Activated CD4-positive, alpha-beta memory T cell treated with anti-CD3 and anti-CD28 coated beads, Interleukin-2, amount 10 ng/mL, durations not matched to agents 7 days and 5 days (primary cell): ENCODE measurements around the gene CDC14B. TPM values are rescaled to one million over a fixed set of nuclear protein-coding genes. Genes with fewer than 3 reads are reported as not detected.

Experiments used
- CTCF ChIA-PET: fragments of 350-600 bp; sonication (Branson Sonifier 250); formaldehyde crosslinking; loops from one replicate; lab custom pipeline; 2021; ENCODE audit warnings: antibody characterized with exemption, inconsistent platforms; lab: Charles Lee
- POLR2A ChIA-PET: fragments of 350-600 bp; sonication (Branson Sonifier 250); formaldehyde crosslinking; loops from one replicate; lab custom pipeline; 2021; ENCODE audit warnings: antibody characterized with exemption; lab: Charles Lee
- DNase-seq: peaks from one replicate; pipeline ENCODE4 v3.0.0-alpha.2; 2020
- H3K27ac Mint-ChIP-seq: one replicate; pipeline ENCODE4 v1.8.0; 2021; ENCODE audit warnings: mild to moderate bottlenecking, mixed read lengths
- H3K27me3 Mint-ChIP-seq: one replicate; pipeline ENCODE4 v1.8.0; 2021; ENCODE audit warnings: mixed read lengths
- H3K36me3 Mint-ChIP-seq: one replicate; pipeline ENCODE4 v1.8.0; 2021; ENCODE audit warnings: low read depth, mixed read lengths
- H3K4me1 Mint-ChIP-seq: one replicate; pipeline ENCODE4 v1.8.0; 2021; ENCODE audit warnings: mixed read lengths
- H3K4me3 Mint-ChIP-seq: one replicate; pipeline ENCODE4 v1.8.0; 2021; ENCODE audit warnings: mild to moderate bottlenecking, mixed read lengths
- H3K9me3 Mint-ChIP-seq: one replicate; pipeline ENCODE4 v1.8.0; 2021; ENCODE audit warnings: mixed read lengths
- total RNA-seq, 2 experiments: library from RNA; stranded (reverse); gene quantifications; one replicate each; pipeline ENCODE4 v1.2.3, GENCODE V29; 2021

CDC14B gene
- total RNA-seq, 2 experiments from 2014 or later, result 3.0 to 3.1 TPM

- no peak for DNase-seq
- no peak overlapping the region for H3K27ac Mint-ChIP-seq
- no peaks in the 10 kb centered on the region for H3K9me3 Mint-ChIP-seq
- H3K27me3 Mint-ChIP-seq, result no peaks in the 10 kb centered on the region
- no peak overlapping the region for H3K4me3 Mint-ChIP-seq
- ChIA-PET CTCF (no interaction called here), POLR2A (no interaction called here)
- H3K36me3 Mint-ChIP-seq, result no peaks in the 10 kb centered on the region
- H3K4me1 Mint-ChIP-seq, result no peaks in the 10 kb centered on the region
These were observed 120.4 kb downstream of the CDC14B start for GRCh38 chr9:96499257-96499656.

DNA sequence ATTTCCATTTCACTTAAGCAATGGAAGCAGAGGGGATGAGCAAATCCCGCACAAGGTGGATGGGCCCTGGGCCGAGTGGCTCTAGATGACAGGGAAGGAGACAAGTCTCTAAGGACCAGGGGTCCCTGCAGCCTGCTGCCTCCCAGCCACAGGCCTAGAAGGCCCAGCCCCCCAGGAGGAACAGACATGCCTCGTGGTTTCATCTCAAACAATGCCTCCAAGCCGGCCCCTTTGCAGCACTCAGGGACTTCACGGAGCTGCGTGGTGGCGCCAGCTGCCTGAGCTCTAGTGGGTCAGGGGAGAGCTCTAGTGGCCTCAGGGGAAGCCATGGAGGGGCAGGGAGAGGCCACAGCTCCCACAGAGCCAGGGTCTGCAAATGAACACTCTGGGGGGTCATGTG lies 120.8 kb downstream of the CDC14B start:
- H3K27ac Mint-ChIP-seq, result no peak overlapping the region
- POLR2A ChIA-PET, result no interaction called here
- DNase-seq, result no peak
- no peak overlapping the region for H3K4me3 Mint-ChIP-seq
- no peaks in the 10 kb centered on the region for H3K36me3 Mint-ChIP-seq
- no peaks in the 10 kb centered on the region for H3K27me3 Mint-ChIP-seq
- CTCF ChIA-PET, result no interaction called here
- H3K4me1 Mint-ChIP-seq, result no peaks in the 10 kb centered on the region
- no peaks in the 10 kb centered on the region for H3K9me3 Mint-ChIP-seq

- DNase-seq, result no peak
- Mint-ChIP-seq H3K4me3 (no peak overlapping the region), H3K27ac (no peak overlapping the region), H3K9me3 (no peaks in the 10 kb centered on the region), H3K4me1 (no peaks in the 10 kb centered on the region), H3K36me3 (no peaks in the 10 kb centered on the region), H3K27me3 (no peaks in the 10 kb centered on the region)
- ChIA-PET POLR2A (no interaction called here), CTCF (no interaction called here)
These were observed 122.6 kb downstream of the CDC14B start for GRCh38 chr9:96497117-96497399.

- no peaks in the 10 kb centered on the region for H3K27me3 Mint-ChIP-seq
- POLR2A ChIA-PET, result no interaction called here
These were observed 123.1 kb downstream of the CDC14B start for GRCh38 chr9:96496368-96497116.

GRCh38 chr9:96495341-96495740 lies 124.3 kb downstream of the CDC14B start:
- H3K9me3 Mint-ChIP-seq, result no peaks in the 10 kb centered on the region
- H3K4me3 Mint-ChIP-seq, result no peak overlapping the region
- ChIA-PET POLR2A (no interaction called here), CTCF (no interaction called here)
- no peak overlapping the region for H3K27ac Mint-ChIP-seq
- peaks cover 5% of the 10 kb centered on the region for H3K4me1 Mint-ChIP-seq
- peaks cover 3% of the 10 kb centered on the region for H3K36me3 Mint-ChIP-seq
- H3K27me3 Mint-ChIP-seq, result no peaks in the 10 kb centered on the region
- no peak for DNase-seq

More at GRCh38 chr9:96496368-96497116, 123.1 kb downstream of the CDC14B start:
- Mint-ChIP-seq H3K4me3 (no peak overlapping the region), H3K36me3 (no peaks in the 10 kb centered on the region), H3K4me1 (peaks cover 2% of the 10 kb centered on the region), H3K9me3 (no peaks in the 10 kb centered on the region), H3K27ac (no peak overlapping the region)
- CTCF ChIA-PET, result no interaction called here
- no peak for DNase-seq

GRCh38 chr9:96494215-96494800 lies 125.3 kb downstream of the CDC14B start:
- no peak overlapping the region for H3K4me3 Mint-ChIP-seq
- H3K4me1 Mint-ChIP-seq, result peaks cover 5% of the 10 kb centered on the region
- H3K27ac Mint-ChIP-seq, result no peak overlapping the region
- ChIA-PET CTCF (no interaction called here), POLR2A (no interaction called here)
- H3K9me3 Mint-ChIP-seq, result no peaks in the 10 kb centered on the region
- no peaks in the 10 kb centered on the region for H3K27me3 Mint-ChIP-seq
- DNase-seq, result no peak
- peaks cover 11% of the 10 kb centered on the region for H3K36me3 Mint-ChIP-seq

DNA sequence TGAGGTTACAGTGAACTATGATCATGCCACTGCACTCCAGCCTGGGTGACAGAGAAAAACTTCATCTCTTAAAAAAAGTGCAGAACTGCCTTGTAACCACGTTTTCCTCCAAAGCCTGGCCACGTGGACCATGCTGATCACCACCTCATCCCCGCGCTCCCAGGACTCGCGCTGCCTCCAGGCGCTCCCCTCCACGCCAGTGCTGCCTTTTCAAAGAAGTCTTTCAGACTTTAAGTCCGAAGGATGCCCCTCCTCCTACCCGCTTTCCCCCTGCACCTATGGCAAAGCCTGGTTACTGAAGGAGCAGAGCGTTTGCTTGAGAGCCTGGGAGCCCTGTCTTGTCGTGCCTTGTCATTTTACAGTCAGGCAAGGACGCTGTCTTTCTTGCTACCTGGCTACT lies 125.9 kb downstream of the CDC14B start:
- Mint-ChIP-seq H3K36me3 (peaks cover 13% of the 10 kb centered on the region), H3K27me3 (no peaks in the 10 kb centered on the region), H3K27ac (no peak overlapping the region), H3K4me1 (peaks cover 5% of the 10 kb centered on the region), H3K9me3 (no peaks in the 10 kb centered on the region), H3K4me3 (no peak overlapping the region)
- ChIA-PET POLR2A (no interaction called here), CTCF (no interaction called here)
- DNase-seq, result no peak

DNA sequence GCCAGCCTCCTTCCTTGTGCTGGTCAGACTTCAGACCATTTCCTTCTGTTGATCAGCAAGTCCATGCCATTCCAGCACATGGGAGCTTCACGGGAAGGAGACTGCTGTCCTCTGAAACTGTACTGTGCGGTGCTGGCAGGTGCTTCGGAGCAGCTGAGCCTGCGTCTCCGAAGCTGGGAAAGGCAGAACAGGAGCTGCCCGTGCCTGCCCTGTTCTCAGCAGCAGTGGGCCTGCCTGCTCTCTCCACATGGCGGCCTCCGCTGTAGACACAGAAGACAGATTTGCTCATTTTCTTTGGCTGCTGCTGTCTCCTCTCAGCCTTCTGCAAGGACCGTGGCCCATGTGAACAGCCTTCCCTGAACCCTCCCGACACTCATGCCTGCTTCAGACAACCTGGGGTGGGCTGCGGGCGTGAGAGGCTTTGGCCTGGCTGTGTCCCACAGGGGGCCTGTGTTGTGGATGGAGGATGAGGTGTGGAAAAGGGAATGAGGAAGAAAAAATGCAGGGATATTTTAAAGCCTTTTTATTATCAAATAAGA lies 126.6 kb downstream of the CDC14B start:
- no peak overlapping the region for H3K4me3 Mint-ChIP-seq
- no peak overlapping the region for H3K27ac Mint-ChIP-seq
- peaks cover 5% of the 10 kb centered on the region for H3K4me1 Mint-ChIP-seq
- CTCF ChIA-PET, result no interaction called here
- H3K9me3 Mint-ChIP-seq, result no peaks in the 10 kb centered on the region
- DNase-seq, result no peak
- POLR2A ChIA-PET, result no interaction called here
- H3K36me3 Mint-ChIP-seq, result peaks cover 16% of the 10 kb centered on the region
- no peaks in the 10 kb centered on the region for H3K27me3 Mint-ChIP-seq

GRCh38 chr9:96491880-96492525 lies 127.6 kb downstream of the CDC14B start:
- Mint-ChIP-seq H3K36me3 (peaks cover 19% of the 10 kb centered on the region), H3K27ac (no peak overlapping the region), H3K9me3 (no peaks in the 10 kb centered on the region), H3K27me3 (no peaks in the 10 kb centered on the region), H3K4me3 (no peak overlapping the region), H3K4me1 (peaks cover 5% of the 10 kb centered on the region)
- POLR2A ChIA-PET, result no interaction called here
- DNase-seq, result no peak
- CTCF ChIA-PET, result no interaction called here

DNA sequence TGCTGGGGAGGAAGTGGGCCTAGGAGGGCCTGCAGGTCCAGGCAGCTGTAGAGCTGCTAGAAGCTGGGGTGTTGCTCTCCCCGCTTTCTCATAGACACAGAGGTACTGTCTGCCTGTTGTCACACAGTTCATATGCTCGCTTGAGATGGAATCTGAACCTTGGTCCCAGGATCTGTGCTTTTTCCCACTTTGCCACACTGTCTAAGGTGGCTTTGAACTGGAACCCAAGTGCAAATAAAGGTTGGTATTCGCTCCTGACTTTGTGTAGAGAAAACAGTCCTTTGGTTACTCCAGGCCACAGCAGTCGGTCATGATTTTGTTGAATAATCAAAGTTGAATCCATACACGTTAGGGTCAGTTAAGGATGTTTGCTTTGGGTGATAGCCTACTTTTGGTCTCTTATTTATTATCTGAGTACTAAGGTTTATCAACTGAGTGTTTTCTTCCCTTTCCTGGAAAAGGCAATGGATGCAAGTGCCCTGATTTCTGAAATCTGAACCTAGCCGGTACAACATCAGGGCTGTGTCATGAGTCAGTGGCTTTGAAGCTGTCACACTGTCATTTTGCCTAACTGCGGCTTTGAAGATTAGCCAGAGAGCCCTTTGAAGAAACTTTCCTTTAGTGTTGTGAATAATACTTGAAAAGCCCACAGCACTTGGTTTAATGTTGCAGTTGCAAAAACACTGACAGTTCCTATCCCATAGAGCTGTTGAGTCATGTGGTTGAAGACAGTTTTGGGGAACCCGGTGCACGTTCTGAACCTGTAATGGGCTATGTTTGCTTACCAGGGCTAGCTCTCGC lies 128.4 kb downstream of the CDC14B start:
- H3K9me3 Mint-ChIP-seq, result no peaks in the 10 kb centered on the region
- no peaks in the 10 kb centered on the region for H3K27me3 Mint-ChIP-seq
- H3K36me3 Mint-ChIP-seq, result peaks cover 19% of the 10 kb centered on the region
- no peak for DNase-seq
- ChIA-PET POLR2A (no interaction called here), CTCF (interaction anchor here (0.6 kb wide), 1 partner anchor 13 kb away, joined by 3 read pairs; no protein-coding TSS in a partner anchor)
- H3K4me3 Mint-ChIP-seq, result no peak overlapping the region
- H3K4me1 Mint-ChIP-seq, result peaks cover 5% of the 10 kb centered on the region
- no peak overlapping the region for H3K27ac Mint-ChIP-seq

GRCh38 chr9:96490534-96491078 lies 129.0 kb downstream of the CDC14B start:
- H3K4me3 Mint-ChIP-seq, result no peak overlapping the region
- H3K36me3 Mint-ChIP-seq, result peaks cover 21% of the 10 kb centered on the region

DNA sequence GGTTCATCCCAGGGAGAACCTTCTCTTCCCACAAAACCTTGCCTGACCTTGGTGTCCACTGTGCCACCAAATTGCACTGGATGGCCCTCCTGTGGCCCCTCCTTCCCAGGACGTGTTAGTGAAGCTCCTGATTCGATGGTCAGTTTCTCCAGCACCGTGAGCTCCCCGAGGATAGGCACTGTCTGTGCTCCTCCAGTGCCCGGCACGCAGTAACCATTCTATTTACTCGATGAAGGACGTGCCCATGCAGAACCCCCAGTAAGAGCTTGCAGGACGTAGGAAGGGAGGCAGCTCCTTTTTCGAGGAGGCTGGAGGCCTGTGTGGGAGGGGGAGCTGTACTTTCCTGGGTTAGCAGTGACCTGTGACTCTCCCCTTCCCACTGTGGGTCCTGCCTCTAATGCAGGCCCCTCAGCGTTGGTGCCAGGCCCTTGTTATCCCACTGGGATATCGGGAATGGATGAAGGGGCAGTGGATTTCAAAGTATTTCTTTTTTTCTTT lies 130.1 kb downstream of the CDC14B start:
- POLR2A ChIA-PET, result no interaction called here
- H3K27me3 Mint-ChIP-seq, result no peaks in the 10 kb centered on the region
- no peak overlapping the region for H3K4me3 Mint-ChIP-seq
- H3K9me3 Mint-ChIP-seq, result no peaks in the 10 kb centered on the region
- peaks cover 16% of the 10 kb centered on the region for H3K4me1 Mint-ChIP-seq
- no peak for DNase-seq
- H3K36me3 Mint-ChIP-seq, result peaks cover 28% of the 10 kb centered on the region
- H3K27ac Mint-ChIP-seq, result no peak overlapping the region
- CTCF ChIA-PET, result no interaction called here

More at GRCh38 chr9:96490534-96491078, 129.0 kb downstream of the CDC14B start:
- POLR2A ChIA-PET, result no interaction called here
- H3K9me3 Mint-ChIP-seq, result no peaks in the 10 kb centered on the region
- no peak overlapping the region for H3K27ac Mint-ChIP-seq
- CTCF ChIA-PET, result interaction anchor here (0.6 kb wide), 1 partner anchor 12 kb away, joined by 3 read pairs; no protein-coding TSS in a partner anchor
- peaks cover 6% of the 10 kb centered on the region for H3K4me1 Mint-ChIP-seq
- no peaks in the 10 kb centered on the region for H3K27me3 Mint-ChIP-seq
- DNase-seq, result no peak
